Muscle of leg (tissue), 11 donors: ENCODE measurements around the gene SGMS1. TPM values are rescaled to one million over a fixed set of nuclear protein-coding genes. Genes with fewer than 3 reads are reported as not detected.
"Not testable (repeated sequence)": the region's sequence is repeated elsewhere in the genome, so short reads cannot be mapped to it uniquely, and the experiment has no call there.

Source experiments
- DNase-seq: peaks from one replicate; pipeline ENCODE4 v3.0.0; 2013
- H3K27ac ChIP-seq: one replicate; pipeline ENCODE4 v1.5.1; 2013; ENCODE audit warnings: mild to moderate bottlenecking, low read length, control low read depth
- H3K27me3 ChIP-seq: one replicate; pipeline ENCODE4 v1.6.1; 2013; ENCODE audit warnings: low read length; ENCODE audit not compliant: control insufficient read depth, insufficient read depth
- H3K36me3 ChIP-seq: one replicate; pipeline ENCODE4 v1.6.1; 2013; ENCODE audit warnings: low read length; ENCODE audit not compliant: control insufficient read depth, insufficient read depth
- H3K4me1 ChIP-seq: one replicate; pipeline ENCODE4 v1.6.1; 2013; ENCODE audit warnings: low read length; ENCODE audit not compliant: control insufficient read depth, insufficient read depth
- H3K4me3 ChIP-seq: one replicate; pipeline ENCODE4 v1.5.1; 2013; ENCODE audit warnings: low read length, control low read depth
- H3K9me3 ChIP-seq: replicated peaks from 2 replicates; pipeline ENCODE4 v1.6.1; 2013; ENCODE audit warnings: low read depth, low read length; ENCODE audit not compliant: control insufficient read depth
- WGBS: methylation state at CpG from one replicate; pipeline ENCODE4 v1.1.5; 2013; ENCODE audit warnings: missing lambda C conversion rate; ENCODE audit not compliant: insufficient coverage; 5-methylcytosine and 5-hydroxymethylcytosine counted together
- polyA plus RNA-seq, 8 donors: library from polyadenylated mRNA; unstranded; fragments of 120-200 nt; gene quantifications; one replicate each; pipeline versions ENCODE4 v1.2.1 to v1.2.3, GENCODE V29; 2013; ENCODE audit warnings: inconsistent platforms in 1 of 8, low replicate concordance in 1 of 8; ENCODE audit not compliant: insufficient read length in 8 of 8, insufficient read depth in 1 of 8
- total RNA-seq: library from RNA; stranded (reverse); fragments of 120-200 nt; gene quantifications from one replicate; pipeline ENCODE4 v1.2.4, GENCODE V29; 2013

Gene SGMS1
- total and polyA plus RNA-seq, 9 donors: 18.2 to 30.5 (median 23.0) TPM

DNA sequence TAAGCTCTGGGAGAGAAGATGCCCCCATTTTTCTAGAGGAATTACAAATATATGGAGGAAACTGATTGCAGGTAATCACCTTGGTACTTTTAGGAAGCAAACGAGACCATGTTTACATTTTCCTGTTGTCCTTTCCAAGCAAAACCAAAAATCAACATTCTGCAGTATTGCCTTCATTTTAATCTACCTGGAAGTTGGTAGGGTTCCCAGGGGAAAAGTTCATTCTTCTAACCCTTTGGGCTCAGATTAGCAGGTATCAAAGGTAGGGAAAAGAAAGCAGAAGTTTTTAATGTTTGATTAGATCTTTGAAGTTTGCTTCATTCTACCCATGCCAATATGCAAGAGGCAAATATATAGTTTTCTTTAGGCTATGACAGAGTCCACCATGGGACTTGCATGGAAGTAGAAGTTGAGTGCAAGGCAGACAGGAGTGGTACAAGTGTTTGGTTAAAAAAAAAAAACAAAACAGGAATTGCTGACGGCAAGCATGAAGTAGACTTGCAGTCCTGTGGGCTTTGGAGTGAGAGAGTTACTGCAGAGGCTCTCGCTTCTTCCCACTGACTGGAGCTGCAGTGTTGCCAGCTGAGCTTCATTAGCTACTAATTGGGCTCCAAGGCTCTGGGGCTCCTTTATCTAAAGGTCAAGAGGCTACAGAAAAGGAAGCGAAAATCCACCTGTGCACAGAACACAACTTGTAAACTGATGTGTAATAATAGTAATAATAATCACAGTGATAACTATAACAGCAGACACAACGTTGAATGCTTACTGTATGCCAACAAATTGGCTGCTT lies 343.5 kb downstream of the SGMS1 start:
- H3K27me3 ChIP-seq: peaks cover 3% of the 10 kb centered on the region
- H3K4me3 ChIP-seq: no peak overlapping the region
- H3K27ac ChIP-seq: no peak overlapping the region
- no peaks in the 10 kb centered on the region for H3K36me3 ChIP-seq
- no peak for DNase-seq
- H3K4me1 ChIP-seq: no peaks in the 10 kb centered on the region
- WGBS: 17% methylated on average over 2 of the region's 5 CpGs
- H3K9me3 ChIP-seq: no peaks in the 10 kb centered on the region

DNA sequence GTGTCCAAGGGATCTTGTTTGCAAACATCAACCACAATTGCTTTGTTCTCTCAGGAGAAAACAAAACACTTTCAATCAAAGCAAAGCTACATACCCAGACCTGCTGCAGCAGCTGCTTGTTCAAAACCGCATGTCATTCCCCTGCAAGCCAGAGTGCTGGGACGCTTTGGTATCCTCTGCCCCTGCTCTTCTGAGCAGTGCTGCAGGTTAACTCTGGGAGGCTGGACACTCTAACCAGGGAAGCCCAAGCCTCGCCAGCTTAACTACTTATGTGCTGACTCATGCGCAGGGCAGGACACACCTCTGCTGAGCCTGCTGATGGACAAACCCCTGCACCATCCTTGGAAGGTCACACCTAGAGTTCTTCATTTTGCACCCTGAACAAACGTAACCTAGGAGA lies 344.3 kb downstream of the SGMS1 start:
- Histone ChIP-seq H3K4me3 (no peak overlapping the region), H3K4me1 (no peaks in the 10 kb centered on the region), H3K27me3 (peaks cover 3% of the 10 kb centered on the region), H3K36me3 (no peaks in the 10 kb centered on the region), H3K27ac (no peak overlapping the region), H3K9me3 (no peaks in the 10 kb centered on the region)
- no peak for DNase-seq
- 35% methylated on average over 4 of the region's 5 CpGs for WGBS

DNA sequence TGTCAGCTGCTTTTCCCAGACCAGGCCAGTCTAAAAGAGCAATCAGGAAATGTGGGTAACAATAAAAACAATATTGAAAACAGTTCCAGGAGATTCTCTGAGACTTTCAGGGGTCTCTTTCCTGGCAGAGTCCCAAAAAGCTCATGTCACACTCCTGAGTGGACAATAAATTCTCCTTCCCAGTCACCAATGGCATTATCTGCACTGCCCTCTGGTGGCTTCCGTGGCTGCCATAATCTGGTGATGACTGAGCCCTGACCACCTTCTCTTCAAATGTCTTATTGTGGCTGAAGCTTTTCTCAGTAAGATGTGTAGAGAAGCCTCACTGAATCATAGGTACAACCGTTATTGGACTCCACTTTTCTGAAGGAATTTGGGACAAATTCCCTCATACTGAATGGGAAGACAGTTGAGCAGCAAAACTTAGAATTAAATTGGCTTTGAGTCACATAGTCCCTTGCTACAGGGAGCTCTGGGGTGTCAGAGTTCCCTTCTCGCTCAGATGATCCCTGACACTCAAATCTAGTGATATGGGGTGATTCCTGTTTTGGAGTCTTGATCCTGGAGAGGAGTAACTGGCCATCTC lies 348.0 kb downstream of the SGMS1 start:
- Histone ChIP-seq H3K9me3 (no peaks in the 10 kb centered on the region), H3K27me3 (peaks cover 3% of the 10 kb centered on the region), H3K4me1 (no peaks in the 10 kb centered on the region), H3K36me3 (no peaks in the 10 kb centered on the region), H3K4me3 (no peak overlapping the region), H3K27ac (no peak overlapping the region)
- peak; percentile 14 for DNase-seq
- no CpG with 5 or more reads among the region's 3 CpGs for WGBS

DNA sequence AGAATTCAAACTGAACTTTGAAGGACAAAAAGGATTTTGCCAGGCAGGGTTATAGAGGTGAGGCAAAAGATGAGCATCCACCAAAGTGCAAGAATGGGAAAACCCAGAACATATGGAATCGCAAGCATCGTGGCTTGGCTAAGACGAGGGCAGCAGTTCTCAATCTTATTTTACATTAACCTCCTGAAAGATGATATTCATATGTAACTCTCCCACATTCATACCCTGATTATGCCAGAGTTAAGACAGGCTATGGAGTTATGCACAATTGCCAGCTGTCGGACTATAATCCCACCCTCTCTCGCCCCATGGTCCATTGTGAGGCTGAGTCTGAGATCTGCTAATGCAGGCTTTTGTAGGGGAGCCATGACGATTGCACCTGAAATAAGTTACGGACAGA lies 351.2 kb downstream of the SGMS1 start:
- Histone ChIP-seq H3K36me3 (no peaks in the 10 kb centered on the region), H3K27me3 (no peaks in the 10 kb centered on the region), H3K27ac (no peak overlapping the region), H3K4me1 (no peaks in the 10 kb centered on the region), H3K4me3 (no peak overlapping the region), H3K9me3 (no peaks in the 10 kb centered on the region)
- WGBS: 77% methylated on average over 5 of the region's 7 CpGs
- DNase-seq: no peak

DNA sequence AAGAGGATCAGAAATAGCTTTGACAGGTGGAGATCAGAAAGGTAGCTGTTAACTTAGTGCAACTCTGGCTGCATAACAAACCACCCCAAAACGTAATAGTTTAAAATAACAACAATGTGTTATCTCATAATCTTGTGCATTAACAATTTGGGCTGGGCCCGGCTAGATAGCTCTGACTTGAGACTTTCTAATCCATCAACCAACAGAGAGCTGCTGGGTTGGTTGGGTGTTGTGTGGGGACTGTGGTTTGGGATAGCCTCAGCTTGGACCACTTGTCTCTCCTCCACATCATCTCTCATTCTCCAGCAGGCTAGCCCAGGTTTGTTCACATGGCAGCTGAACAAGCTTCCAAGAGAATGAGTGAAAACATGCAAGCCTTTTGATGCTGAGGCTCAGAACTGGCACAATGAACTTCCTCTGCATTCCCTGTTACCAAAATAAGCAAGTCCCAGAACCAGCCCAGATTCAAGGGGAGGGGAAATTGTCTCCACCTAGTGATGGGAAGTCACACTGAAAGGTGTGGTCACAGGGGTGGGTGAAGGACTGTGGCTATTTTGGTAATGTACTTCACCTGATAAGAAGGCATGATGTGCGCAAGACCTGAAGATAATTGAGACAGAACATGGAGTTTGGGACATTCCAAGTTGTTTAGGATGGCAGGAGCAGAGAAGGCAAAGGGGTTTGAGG lies 352.0 kb downstream of the SGMS1 start:
- Histone ChIP-seq H3K36me3 (no peaks in the 10 kb centered on the region), H3K27me3 (no peaks in the 10 kb centered on the region), H3K4me1 (no peaks in the 10 kb centered on the region), H3K27ac (no peak overlapping the region), H3K9me3 (no peaks in the 10 kb centered on the region), H3K4me3 (no peak overlapping the region)
- no peak for DNase-seq
- WGBS: 94% methylated on average over 1 of the region's 3 CpGs

DNA sequence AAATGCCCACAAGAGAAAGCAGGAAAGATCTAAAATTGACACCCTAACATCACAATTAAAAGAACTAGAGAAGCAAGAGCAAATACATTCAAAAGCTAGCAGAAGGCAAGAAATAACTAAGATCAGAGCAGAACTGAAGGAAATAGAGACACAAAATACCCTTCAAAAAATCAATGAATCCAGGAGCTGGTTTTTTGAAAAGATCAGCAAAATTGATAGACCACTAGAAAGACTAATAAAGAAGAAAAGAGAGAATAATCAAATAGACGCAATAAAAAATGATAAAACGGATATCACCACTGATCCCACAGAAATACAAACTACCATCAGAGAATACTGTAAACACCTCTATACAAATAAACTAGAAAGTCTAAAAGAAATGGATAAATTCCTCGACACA lies 355.9 kb downstream of the SGMS1 start:
- no CpG with 5 or more reads among the region's 3 CpGs for WGBS
- H3K36me3 ChIP-seq, H3K4me3 ChIP-seq, H3K9me3 ChIP-seq, H3K27ac ChIP-seq, H3K4me1 ChIP-seq, H3K27me3 ChIP-seq, DNase-seq: not testable (repeated sequence)

DNA sequence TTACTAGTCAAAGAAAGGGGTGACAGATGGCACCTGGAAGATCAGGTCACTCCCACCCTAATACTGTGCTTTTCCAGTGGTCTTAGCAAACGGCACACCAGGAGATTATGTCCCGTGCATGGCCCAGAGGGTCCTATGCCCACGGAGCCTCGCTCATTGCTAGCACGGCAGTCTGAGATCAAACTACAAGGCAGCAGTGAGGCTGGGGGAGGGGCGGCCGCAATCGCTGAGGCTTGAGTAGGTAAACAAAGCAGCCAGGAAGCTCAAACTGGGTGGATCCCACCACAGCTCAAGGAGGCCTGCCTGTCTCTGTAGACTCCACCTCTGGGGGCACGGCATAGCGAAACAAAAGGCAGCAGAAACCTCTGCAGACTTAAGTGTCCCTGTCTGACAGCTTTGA lies 361.1 kb downstream of the SGMS1 start:
- H3K4me1 ChIP-seq, H3K36me3 ChIP-seq, DNase-seq, H3K4me3 ChIP-seq, H3K9me3 ChIP-seq, H3K27me3 ChIP-seq, H3K27ac ChIP-seq: not testable (repeated sequence)
- WGBS: 90% methylated on average over 8 of the region's 10 CpGs

DNA sequence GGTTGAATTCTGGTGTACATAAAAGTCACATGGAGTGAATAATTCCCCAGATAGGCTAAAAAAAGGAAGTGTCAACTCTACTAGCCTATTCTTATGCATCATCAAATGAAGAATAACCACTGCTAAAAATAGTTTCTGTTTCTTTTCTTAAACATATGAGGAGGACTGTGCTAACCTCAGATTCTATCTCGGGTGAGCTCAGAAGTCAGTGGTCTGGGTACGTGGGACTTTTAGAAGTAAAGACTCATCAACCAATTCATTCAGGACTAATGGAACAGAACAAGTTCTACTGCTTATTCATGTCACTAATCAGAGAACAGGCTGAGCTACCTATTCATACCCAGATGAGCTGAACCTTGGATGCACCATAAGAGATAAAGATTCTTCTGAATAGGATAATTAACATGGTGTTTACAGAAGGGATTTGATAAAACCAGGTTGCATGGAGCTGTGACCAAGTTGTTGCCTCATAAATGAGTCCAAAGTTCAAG lies 362.9 kb downstream of the SGMS1 start:
- H3K36me3 ChIP-seq: no peaks in the 10 kb centered on the region
- WGBS: no CpG with 5 or more reads among the region's 2 CpGs

More for the DNA sequence above, 362.9 kb downstream of the SGMS1 start:
- no peak overlapping the region for H3K4me3 ChIP-seq
- H3K27me3 ChIP-seq: no peaks in the 10 kb centered on the region
- no peaks in the 10 kb centered on the region for H3K9me3 ChIP-seq
- H3K4me1 ChIP-seq: no peaks in the 10 kb centered on the region
- DNase-seq: peak; percentile 9
- no peak overlapping the region for H3K27ac ChIP-seq
